GM21717 (cell line): ENCODE data around the gene TRAF7.
"Not testable (repeated sequence)": the region's sequence is repeated elsewhere in the genome, so short reads cannot be mapped to it uniquely, and the experiment has no call there.

Source experiments
- ATAC-seq: cut with Tn5 transposase; IDR thresholded peaks from one replicate; pipeline ENCODE4 v1.9.1; 2021; ENCODE audit warnings: mild to moderate bottlenecking, moderate library complexity; ENCODE audit not compliant: unreplicated experiment

The TRAF7 gene

DNA sequence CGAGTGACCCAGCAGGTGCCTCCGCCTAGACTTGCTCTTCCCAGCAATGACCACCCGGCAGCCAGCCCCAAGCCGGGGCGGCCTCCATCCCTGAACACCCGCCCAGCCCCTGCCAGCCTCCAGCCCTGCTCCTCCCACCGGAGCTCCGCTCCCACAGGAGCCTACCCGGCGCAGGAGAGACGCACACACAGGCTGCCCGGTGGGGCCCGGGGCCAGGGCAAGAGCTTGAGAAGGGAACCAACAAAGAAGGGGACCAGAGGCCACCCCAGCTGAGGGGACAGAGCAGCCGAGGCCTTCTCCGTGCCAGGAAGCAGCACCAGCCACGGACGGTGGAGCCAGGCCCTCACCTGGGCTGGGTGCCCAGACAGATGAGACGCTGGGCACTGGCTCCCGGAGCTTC lies 33.7 kb upstream of the TRAF7 start:
- no peak for ATAC-seq

DNA sequence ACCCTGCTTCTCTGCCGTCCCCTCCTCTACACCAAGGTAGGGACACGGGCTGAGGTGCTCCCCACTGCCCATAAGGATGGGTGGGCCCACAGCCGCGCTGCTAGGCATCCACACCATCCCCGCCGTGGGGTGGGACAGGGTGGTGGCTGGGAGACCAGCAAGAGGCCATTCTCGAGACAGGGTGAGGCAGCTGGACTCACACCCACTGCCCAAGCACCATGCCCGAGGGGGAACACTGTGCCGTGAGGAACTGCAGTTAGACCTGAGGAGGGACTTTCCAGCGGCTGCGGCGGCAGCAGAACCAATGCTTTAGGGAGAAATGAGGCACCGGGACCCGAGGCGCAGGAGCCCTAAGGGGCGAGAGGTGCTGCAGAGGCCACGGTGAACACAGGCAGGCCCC lies 33.2 kb upstream of the TRAF7 start:
- ATAC-seq: no peak

DNA sequence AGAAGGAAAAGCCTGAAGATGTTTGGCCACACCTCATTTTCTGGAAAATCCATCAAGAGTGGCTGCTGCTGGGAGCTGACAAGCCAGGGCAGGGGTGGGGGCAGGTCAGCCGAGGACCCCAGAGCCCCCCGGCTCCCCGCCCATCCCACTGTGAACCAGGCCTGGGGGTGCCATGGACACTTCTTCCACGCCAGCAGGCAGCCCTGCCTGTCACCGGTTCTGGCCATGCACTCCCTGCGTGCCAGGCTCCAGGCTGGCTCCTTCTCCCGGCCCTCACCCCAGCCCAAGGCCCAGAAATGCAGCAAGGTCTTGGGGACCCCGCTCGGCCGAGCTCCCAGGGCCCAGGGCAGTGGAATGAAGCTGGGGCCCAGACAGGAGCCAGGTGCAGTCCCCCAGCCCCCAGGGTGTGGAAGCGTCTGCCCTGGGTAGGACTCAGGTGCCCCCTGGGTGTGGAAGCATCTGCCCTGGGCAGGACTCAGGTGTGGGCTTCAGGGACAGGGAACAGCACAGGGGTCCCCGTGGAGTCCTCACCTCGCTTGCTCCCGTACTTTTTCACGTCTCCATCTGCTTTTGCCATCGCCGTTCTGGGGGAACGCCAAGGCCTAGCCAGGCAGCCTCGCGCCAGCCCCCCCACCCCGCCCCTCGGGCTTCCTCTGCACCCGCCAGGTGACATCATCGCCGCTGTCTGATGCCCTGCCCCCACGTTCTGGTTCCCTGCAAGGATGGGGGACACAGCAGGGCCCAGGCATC lies 32.5 kb upstream of the TRAF7 start:
- not testable (repeated sequence) for ATAC-seq

DNA sequence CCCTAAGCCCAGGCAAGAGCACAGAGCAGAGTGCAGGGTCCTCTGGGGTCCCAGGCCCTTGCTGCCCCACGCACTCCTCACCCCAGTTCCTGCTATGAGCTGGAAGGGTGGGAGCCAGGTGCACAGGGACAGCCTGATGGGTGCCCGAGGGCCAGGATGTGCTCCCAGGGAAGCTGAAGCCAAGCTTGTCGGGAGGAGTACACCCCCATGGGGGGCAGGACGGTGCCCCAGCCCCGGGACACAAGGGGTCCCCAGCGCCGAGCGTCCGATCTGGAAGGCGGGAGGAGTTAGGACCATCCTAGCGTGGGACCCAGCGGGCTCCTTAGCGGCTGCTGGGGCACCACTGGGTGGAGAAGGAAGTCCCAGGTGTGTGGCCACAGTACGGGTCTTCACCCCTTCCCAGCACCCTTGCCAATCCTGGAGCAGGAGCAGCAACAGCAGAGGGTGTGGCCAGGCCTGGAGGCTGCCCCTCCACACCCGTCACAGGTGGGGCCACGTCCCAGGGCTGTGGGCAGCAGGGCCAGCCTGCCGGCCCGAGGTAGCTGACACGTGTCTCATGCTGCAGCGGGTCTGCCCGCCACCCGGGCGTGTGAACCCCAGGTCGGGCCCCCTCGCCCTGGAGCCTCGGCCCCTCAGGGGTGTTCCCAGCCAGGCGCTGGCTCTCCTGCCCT lies 31.7 kb upstream of the TRAF7 start:
- not testable (repeated sequence) for ATAC-seq

DNA sequence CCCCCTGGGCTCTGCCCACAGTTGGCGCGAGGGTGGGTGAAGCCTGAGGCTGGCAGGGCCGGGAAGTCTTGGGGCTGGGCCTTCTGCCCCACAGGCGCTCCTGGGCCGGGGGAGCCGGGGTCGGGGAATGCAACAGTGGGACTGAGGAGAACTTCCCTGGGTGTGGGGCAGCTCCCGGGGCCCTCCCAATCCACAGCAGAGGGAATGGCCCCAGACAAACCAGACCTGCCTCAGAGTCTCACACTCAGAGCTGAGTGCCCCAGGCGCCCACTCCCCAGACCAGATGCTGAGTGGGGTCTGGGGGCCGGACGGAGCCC lies 31.2 kb upstream of the TRAF7 start:
- not testable (repeated sequence) for ATAC-seq

DNA sequence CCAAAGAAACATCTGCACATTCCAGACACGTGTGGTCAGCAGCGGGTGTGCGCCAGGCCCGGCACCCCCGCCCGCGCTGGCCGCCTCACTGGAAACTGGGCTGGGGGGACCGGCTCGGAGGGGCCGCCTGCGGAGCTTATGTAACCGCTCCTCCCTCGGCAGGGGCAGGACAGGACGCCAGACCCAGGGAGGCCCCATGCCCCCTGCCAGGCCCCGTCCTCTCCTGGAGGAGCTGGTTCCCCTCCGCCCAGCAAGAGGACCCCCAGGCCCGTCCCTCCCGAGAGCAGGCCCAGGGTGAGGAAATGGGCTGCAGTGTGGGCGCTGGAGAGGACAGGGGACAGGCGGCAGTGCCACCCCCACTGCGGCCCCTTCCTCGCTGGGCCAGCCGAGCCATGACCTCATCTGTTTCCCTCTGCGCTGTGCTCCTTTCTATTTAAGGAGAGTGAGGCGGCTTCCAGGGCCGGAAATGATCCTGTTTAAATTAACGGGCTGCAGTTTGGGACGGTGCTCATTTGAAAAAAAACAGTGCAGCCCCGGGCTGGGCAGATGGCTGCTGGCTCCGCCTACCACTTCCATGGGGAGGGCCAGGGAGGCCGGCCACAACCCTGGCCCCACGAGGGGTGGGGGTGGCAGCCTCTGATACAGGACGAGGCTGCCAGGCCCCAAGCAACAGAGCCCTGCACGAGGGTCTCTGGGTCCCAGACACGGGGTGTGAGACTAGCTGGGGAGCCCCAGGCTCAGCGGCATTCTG lies 30.7 kb upstream of the TRAF7 start:
- ATAC-seq: not testable (repeated sequence)

DNA sequence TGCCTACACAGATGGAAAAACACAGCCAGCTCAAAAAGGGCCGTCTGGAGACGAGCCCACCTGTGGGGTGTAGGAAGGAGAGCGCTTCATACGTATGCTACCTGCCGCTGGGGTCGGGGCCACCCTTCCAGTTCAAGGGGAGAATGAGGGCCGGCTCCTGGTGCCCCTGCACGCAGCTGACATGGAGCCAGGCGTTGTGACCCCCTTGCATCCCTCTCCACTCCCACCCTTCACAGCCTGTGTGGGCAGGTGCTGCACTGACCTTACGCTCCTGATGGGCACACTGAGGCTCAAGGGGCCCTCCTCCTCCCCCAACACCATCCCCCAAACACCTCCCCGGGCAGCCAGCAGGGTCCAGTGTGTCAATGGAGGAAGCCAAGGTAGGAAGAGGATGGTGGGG lies 30.0 kb upstream of the TRAF7 start:
- ATAC-seq: not testable (repeated sequence)

DNA sequence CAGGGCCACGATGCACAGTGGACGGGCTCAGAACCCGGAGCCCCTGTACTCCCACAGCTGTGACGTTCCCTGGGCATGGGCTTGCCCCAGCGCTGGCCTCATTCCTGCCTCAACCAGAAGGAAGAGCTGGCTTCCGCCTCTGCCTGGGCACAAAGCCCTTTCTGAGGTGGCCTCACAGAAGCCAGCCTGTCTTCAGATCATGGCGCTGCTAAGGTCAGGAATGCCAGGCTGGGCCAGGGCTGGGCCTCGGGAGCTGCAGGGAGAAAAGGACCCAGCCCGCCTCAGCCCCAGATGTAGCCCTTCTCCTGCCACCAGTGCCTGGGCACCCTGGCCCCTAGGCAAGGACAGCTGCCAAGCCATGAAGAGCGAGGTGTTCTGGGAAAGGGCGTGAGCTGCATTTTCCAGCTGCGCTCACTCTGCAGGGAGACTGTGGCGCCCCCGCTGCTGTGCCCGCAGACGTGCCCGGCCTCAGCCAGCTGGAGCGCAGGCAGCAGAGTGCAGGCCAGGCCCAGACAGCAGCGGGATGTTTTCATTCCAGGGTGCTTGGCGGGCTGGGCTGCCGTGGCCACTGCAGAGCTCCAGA lies 29.3 kb upstream of the TRAF7 start:
- not testable (repeated sequence) for ATAC-seq

DNA sequence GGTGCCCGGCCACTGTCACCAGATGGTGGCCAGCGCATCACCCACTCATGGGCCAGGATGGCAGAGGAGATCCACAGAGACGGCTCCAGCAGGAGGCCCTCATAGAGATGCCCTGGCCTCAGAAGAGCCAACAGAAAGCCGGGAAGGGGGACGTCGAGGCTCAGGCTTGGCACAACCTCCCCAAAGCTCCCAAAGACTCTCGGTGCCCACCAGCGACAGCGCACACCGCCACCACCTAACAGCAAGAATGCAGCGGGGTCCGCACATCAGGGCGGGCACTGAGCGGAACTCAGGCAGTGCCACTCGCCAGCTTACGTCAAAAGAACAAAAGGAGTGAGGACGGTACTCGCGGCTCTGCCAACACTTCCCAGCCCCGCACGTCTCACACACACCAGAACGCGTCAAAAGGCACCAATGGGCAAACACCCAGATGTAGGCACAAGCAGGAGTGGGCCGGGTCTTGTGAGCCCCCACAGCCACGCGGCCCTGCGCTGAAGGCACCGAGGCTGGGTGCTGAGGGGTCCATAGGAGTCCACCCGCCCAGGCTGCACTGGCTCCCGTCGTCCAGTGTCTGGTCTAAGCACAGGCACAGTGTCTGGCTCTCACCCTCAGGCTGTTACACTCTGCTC lies 28.5 kb upstream of the TRAF7 start:
- not testable (repeated sequence) for ATAC-seq

DNA sequence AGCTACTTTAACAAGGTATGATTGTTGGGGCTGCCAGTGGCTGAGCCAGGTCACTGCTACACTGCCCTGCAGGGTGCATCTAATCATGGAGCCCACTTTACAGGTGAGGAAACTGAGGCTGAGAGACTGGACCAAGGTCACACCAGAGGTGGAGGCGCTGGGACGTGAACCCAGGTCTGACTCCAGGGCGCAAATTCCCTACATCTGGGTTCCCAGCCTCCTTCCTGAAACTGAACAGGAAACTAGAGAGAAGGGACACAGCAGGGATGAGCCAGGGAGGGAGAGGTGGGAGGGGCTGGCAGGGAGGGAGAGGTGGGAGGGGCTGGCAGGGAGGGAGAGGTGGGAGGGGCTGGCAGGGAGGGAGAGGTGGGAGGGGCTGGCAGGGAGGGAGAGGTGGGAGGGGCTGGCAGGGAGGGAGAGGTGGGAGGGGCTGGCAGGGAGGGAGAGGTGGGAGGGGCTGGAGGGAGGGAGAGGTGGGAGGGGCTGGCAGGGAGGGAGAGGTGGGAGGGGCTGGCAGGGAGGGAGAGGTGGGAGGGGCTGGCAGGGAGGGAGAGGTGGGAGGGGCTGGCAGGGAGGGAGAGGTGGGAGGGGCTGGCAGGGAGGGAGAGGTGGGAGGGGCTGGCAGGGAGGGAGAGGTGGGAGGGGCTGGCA lies 27.8 kb upstream of the TRAF7 start:
- ATAC-seq: not testable (repeated sequence)

DNA sequence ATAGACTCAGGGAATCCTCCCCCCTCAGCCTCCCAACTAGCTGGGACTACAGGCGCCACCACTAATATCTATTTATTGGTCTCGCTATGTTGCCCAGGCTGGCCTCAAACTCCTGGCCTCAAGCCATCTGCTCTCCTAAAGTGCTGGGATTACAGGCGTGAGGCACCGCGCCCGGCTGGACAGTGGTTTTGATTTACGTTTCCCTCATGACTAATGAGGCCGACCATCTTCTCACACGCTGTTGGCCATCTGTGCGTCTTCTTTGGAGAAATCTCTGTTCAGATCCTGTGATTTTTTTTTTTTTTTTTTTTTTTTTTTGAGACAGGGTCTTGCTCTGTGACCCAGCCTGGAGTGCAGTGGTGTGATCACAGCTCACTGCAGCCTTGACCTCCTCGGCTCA lies 26.3 kb upstream of the TRAF7 start:
- ATAC-seq: not testable (repeated sequence)

DNA sequence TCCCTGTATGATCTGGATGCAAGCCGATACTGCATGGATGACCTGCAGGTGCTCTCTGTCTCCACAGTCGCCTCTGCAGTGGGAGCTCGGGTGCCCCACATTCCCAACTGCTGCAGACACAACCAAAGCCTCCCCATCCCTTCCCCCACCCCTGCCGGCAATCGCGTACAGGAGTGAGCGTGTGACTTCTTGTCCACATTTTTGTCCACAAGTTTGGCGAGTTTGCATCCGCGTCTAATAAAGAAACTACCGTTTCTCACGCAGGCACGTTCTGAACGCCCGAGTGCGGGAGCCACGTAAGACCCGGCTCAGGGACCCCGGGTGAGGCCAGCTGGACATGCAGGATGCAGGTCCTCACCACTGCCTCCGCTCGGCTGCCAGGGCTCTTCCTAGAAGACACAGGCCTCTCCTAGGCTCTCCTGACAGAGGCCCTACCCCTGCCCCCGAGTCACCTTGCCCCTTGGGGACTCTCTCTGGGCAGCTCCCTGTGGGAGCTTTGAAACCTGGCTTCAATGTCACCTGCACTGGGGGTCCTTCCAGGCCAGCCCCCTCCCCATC lies 25.6 kb upstream of the TRAF7 start:
- not testable (repeated sequence) for ATAC-seq

DNA sequence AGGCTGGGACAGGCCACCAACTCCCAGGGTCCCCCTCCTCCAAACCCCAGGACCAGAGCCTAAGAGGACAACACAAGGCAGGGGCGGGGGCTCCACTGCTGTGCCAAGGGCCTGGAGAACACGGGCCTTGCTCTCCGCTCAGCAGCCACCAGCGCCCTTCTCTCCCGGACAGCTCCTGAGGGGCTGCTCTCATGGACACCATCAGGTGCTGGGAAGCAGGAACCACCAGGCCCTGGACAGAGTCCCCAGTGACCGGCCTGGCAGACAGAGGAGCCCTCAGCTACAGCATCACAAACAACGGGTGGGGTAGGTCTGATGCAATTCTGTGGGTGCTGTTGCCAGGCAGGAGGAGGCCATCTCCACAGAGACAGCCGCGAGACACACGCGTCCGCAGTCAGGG lies 21.8 kb upstream of the TRAF7 start:
- not testable (repeated sequence) for ATAC-seq

DNA sequence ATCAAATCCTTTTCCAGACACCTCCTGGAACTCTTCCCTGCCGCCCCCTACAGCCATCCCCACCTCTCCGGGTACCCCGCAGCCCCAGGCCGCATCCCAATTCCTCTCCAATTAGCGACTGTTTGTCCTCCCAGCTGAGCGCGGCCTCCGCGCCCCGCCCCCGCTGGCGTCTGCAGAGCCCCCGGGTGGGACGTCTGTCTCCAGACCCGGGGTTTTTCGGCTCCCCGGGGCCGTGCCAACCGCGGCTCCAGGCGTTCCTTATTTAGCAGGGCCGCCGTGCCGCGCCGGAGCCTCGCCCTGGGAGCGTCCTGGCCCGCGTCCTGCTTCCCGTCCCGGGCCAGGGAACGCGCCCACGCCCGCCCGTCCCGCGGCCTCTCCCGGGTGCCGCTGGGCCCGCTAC lies 20.5 kb upstream of the TRAF7 start:
- ATAC-seq: not testable (repeated sequence)

DNA sequence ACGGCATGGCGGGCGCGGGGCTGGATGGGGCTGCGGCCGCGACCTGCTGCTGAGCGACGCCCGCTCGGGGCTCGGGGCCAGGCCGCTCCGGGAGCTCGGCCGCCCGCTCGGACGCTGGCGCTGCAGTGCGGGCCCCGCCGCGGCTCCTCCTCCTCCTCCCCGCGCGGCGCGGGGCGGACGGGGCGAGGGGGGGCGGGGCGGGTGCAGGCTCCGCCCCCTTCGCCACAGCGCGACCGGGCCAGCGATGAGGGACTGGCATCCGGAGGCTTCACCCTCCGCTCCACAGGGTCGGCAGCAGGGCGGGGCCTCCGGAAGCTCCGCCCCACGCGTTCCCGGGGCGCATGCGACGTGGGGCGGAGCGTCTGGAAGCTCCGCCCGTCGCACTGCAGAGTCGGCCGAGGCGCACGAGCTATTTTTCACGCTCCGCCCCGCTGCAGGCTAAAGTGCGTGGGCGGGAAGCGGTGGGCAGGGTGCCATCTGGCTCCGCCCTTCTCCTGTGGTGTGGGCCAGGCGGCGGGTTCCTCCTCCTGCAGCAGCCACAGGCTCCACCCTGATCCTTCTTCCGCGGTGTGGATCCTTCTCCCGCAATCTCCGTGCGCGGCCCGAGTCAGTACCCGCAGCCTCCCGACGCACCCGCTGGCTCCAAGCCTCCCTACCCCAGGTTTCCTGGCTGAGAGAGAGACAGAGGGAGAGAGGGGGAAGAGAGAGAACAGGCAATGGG lies 19.7 kb upstream of the TRAF7 start, which contains the start of gene PKD1:
Gene PKD1 (minus strand): TSS at position 129 of the 721 bp plus-strand sequence. CDS start 209 bp downstream, outside the sequence.
- ATAC-seq: peak; percentile 41

DNA sequence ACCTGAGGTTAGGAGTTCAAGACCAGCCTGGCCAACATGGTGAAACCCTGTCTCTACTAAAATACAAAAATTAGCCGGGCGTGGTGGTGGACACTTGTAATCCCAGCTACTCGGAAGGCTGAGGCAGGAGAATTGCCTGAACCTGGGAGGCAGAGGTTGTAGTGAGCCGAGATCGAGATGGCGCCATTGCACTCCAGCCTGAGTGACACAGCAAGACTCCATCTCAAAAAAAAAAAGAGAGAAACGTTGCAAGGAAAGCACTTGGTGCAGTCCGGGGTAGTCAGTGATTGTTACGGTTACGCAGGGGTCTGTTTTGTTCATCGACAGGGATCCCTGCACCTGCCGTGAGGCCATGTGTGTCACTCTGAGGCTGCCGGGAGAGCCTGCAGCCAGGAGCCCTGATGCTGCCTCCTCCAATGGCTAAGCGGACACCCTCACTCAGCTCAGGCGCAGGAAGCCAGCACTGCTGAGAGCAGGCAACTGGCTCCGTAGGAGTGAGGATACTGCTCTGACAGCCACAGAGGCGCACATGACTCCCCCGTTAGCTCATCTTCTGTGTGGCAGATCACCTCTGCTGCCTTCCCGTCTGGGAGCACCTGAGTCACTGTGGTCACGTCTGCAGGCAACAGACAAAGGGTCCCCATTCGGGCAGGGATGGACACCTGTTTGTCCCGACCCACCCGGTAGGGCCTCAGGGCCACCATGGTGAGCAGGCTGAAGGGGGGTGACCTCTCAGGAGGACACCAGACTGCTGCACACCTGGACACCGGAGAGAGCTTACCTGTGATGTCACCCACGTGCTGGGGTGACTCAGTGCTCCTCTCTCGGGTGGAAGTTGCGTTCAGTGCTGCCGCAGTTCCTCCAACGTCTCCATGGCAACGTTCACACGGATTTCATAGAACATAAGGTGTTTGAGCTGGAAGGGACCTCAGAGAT lies 12.4 kb upstream of the TRAF7 start:
- no peak for ATAC-seq

DNA sequence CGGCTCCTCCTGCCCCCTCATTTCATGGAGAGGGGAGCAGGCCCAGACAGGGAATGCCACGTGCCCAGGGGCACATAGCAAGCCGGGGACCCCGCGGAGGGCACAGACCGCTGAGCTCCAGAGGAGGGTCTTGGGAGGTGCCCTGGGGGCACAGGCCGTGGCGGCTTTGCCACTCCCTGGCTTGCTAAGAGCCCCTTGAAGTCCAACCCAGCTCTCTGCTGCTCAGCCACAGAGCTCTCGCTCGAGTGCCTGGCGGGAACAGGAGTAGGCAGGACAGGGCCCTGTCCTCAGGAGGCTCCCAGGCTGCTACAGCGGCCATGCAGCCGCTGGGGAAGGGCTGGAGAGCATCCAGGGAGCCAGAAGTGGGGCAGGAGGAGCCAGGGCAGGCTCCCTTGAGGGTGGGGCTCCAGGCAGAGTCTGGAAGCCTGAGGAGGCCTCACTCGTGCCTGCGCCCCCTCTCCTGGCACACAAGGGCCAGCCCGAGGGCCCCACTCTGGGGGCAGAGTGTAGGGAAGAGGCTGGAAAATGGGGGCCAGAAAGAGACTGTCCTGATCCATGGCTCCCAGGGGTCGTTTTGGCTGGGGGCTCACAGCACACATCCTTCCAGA lies 11.6 kb upstream of the TRAF7 start:
- ATAC-seq: no peak

DNA sequence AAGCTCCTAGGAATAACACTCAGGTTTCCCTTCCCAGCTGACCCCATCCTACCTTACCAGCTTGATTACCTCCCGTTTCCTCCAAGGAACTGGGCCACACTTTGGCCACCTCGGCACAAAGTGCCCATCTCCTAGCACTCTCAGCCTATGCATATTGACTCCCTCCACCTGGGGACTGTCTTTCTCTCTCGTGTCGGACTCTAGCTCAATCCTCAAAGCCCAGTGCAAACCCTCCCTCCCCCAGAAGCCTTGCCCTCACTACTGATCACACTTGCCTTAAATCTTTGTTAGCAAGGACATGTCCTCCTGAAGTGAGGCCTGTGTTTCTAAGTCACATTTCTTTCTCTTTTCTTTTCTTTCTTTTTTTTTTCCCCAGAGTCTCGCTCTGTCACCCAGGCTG lies 9.7 kb upstream of the TRAF7 start:
- ATAC-seq: no peak
